Adrenal gland (tissue), 5 donors: ENCODE data around the gene FSTL5.

Source experiments
- CTCF ChIP-seq, 6 experiments: fragments of 450-650 bp in 4 of 6; fragments of 200-600 bp in 2 of 6; sonication (generic) in 1 of 6; IDR thresholded peaks; 1 replicate in 5 of 6; 2 replicates in 1 of 6; pipeline versions ENCODE4 v1.5.1 to v1.8.0; 2016 to 2021; ENCODE audit warnings: antibody characterized with exemption in 6 of 6, mild to moderate bottlenecking in 2 of 6, moderate library complexity in 1 of 6
- POLR2A ChIP-seq, 2 donors: fragments of 450-650 bp; IDR thresholded peaks; one replicate each; pipeline ENCODE4 v1.6.1; 2017; ENCODE audit warnings: antibody characterized with exemption in 2 of 2, mild to moderate bottlenecking in 2 of 2, moderate library complexity in 1 of 2
- donor health status: DM: no; HTN: no; CAD: no.

DNA sequence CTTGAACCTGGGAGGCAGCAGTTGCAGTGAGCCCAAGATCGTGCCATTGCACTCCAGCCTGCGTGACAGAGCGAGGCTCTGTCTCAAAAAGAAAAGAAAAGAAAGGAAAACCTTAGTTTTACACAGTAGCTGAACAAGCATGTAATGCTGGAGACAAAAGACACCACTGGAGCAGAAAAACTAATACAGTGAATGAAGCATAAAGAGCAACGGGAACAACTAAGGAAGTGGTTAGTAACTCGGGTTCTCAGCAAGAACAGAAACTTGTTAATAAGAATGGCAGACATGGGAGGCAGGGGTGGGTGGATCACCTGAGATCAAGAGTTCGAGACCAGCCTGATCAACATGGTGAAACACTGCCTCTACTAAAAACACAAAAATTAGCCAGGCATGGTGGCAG is 263.7 kb downstream of the FSTL5 start:
- TF ChIP-seq CTCF (IDR thresholded peaks at IDR 0.05) (no peak), POLR2A (IDR thresholded peaks at IDR 0.05) (no peak)
